Breast epithelium (tissue), 3 donors: Measurements from ENCODE around the gene MRM2.

Source experiments
- POLR2AphosphoS5 ChIP-seq, 3 donors: sonication (generic); formaldehyde crosslinking; IDR thresholded peaks; one replicate each; pipeline ENCODE4 v1.6.1; 2017; ENCODE audit warnings: antibody characterized with exemption in 3 of 3
- TF ChIP-seq, protein P1 (sequence below), 3 donors: fragments of 450-650 bp; IDR thresholded peaks; one replicate each; pipeline ENCODE4 v1.5.1; 2016 to 2017; ENCODE audit warnings: antibody characterized with exemption in 3 of 3, mild to moderate bottlenecking in 3 of 3, moderate library complexity in 3 of 3

DNA sequence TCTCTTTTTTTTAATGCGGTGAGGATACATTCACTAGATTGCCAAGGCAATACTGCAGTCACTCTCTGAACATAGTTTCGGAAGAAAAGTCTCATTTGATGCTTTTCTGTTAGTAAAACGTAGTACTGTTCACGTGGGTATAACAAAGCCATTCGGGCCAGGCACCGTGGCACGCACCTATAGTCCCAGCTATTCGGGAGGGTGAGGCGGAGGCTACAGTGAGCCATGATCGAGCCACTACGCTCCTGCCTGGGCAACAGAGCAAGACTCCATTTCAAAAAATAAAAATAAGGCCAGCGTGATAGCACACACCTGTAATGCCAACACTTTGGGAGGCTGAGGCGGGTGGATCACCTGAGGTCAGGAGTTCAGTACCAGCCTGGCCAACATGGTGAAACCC is 47.6 kb upstream of the MRM2 start:
- TF ChIP-seq, protein P1, sequence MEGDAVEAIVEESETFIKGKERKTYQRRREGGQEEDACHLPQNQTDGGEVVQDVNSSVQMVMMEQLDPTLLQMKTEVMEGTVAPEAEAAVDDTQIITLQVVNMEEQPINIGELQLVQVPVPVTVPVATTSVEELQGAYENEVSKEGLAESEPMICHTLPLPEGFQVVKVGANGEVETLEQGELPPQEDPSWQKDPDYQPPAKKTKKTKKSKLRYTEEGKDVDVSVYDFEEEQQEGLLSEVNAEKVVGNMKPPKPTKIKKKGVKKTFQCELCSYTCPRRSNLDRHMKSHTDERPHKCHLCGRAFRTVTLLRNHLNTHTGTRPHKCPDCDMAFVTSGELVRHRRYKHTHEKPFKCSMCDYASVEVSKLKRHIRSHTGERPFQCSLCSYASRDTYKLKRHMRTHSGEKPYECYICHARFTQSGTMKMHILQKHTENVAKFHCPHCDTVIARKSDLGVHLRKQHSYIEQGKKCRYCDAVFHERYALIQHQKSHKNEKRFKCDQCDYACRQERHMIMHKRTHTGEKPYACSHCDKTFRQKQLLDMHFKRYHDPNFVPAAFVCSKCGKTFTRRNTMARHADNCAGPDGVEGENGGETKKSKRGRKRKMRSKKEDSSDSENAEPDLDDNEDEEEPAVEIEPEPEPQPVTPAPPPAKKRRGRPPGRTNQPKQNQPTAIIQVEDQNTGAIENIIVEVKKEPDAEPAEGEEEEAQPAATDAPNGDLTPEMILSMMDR (IDR thresholded peaks at IDR 0.05) = no peak
- no peak for TF ChIP-seq POLR2AphosphoS5 (IDR thresholded peaks at IDR 0.05)
